Mesenchymal stem cell (in vitro differentiated cells and primary cell): ENCODE results near the gene PTPRN2.

ENCODE experiments used
- DNase-seq: peaks from one replicate; pipeline ENCODE4 v3.0.0-alpha.2; 2013
- H2AFZ ChIP-seq: one replicate; pipeline ENCODE4 v1.6.1; 2013; ENCODE audit warnings: low read depth, mild to moderate bottlenecking, control low read depth, inconsistent platforms, low read length, moderate library complexity
- H2AK5ac ChIP-seq: 2 replicates; pipeline ENCODE4 v1.6.1; 2013; ENCODE audit warnings: low read length, moderate library complexity, mild to moderate bottlenecking, inconsistent platforms; ENCODE audit not compliant: severe bottlenecking
- H2BK120ac ChIP-seq: one replicate; pipeline ENCODE4 v1.6.1; 2013; ENCODE audit warnings: low read depth, mild to moderate bottlenecking, inconsistent platforms, low read length, moderate library complexity
- H2BK12ac ChIP-seq, 2 experiments: one replicate each; pipeline ENCODE4 v1.6.1; 2013; ENCODE audit warnings: inconsistent platforms in 2 of 2, low read length in 2 of 2, mild to moderate bottlenecking in 2 of 2, moderate library complexity in 2 of 2, control low read depth in 1 of 2
- H2BK15ac ChIP-seq: one replicate; pipeline ENCODE4 v1.6.1; 2013; ENCODE audit warnings: mild to moderate bottlenecking, low read depth, inconsistent platforms; ENCODE audit not compliant: poor library complexity, severe bottlenecking
- H2BK5ac ChIP-seq: 2 replicates; pipeline ENCODE4 v1.6.1; 2013; ENCODE audit warnings: low read depth, mild to moderate bottlenecking, low read length, control low read depth, inconsistent platforms; ENCODE audit not compliant: poor library complexity, severe bottlenecking
- H3K14ac ChIP-seq, 2 experiments: one replicate each; pipeline ENCODE4 v1.6.1; 2013; ENCODE audit warnings: inconsistent platforms in 2 of 2, low read length in 2 of 2, control low read depth in 1 of 2, mild to moderate bottlenecking in 1 of 2, moderate library complexity in 1 of 2
- H3K18ac ChIP-seq, 2 experiments: one replicate each; pipeline ENCODE4 v1.6.1; 2013; ENCODE audit warnings: inconsistent platforms in 2 of 2, low read length in 2 of 2, control low read depth in 1 of 2, low read depth in 1 of 2, mild to moderate bottlenecking in 1 of 2
- H3K23ac ChIP-seq, 2 experiments: one replicate each; pipeline ENCODE4 v1.6.1; 2013; ENCODE audit warnings: inconsistent platforms in 2 of 2, low read length in 2 of 2, mild to moderate bottlenecking in 2 of 2, moderate library complexity in 2 of 2, control low read depth in 1 of 2
- H3K27ac ChIP-seq: 2 replicates; pipeline ENCODE4 v1.5.1; 2013; ENCODE audit warnings: mild to moderate bottlenecking, moderate library complexity, low read length, control low read depth, inconsistent platforms; ENCODE audit not compliant: poor library complexity, severe bottlenecking
- H3K27me3 ChIP-seq, 2 experiments: 2 replicates each; pipeline versions ENCODE4 v1.6.1 to v1.7.0; 2013; ENCODE audit warnings: low read length in 2 of 2, mild to moderate bottlenecking in 2 of 2, moderate library complexity in 2 of 2, control low read depth in 1 of 2, inconsistent platforms in 1 of 2; ENCODE audit not compliant: control insufficient read depth in 1 of 2, insufficient read depth in 1 of 2
- H3K36me3 ChIP-seq, 2 experiments: 2 replicates each; pipeline versions ENCODE4 v1.6.1 to v1.7.0; 2013; ENCODE audit warnings: low read length in 2 of 2, control low read depth in 1 of 2, inconsistent platforms in 1 of 2, low read depth in 1 of 2, mild to moderate bottlenecking in 1 of 2; ENCODE audit not compliant: insufficient read depth in 2 of 2, control insufficient read depth in 1 of 2
- H3K4ac ChIP-seq, 2 experiments: one replicate each; pipeline ENCODE4 v1.6.1; 2013; ENCODE audit warnings: inconsistent platforms in 2 of 2, low read length in 2 of 2, mild to moderate bottlenecking in 2 of 2, moderate library complexity in 2 of 2, control low read depth in 1 of 2, low read depth in 1 of 2
- H3K4me1 ChIP-seq: 2 replicates; pipeline ENCODE4 v1.6.1; 2013; ENCODE audit warnings: low read depth, low read length, control low read depth; ENCODE audit not compliant: control insufficient read depth, insufficient read depth
- H3K4me2 ChIP-seq: 2 replicates; pipeline ENCODE4 v1.6.1; 2013; ENCODE audit warnings: low read length, mild to moderate bottlenecking, inconsistent platforms; ENCODE audit not compliant: poor library complexity, severe bottlenecking
- H3K4me3 ChIP-seq, 2 experiments: 2 replicates each; pipeline versions ENCODE4 v1.5.1 to v1.7.0; 2013; ENCODE audit warnings: low read length in 2 of 2, mild to moderate bottlenecking in 2 of 2, control low read depth in 1 of 2, low read depth in 1 of 2; ENCODE audit not compliant: insufficient read depth in 1 of 2
- H3K79me1 ChIP-seq: replicated peaks from 2 replicates; pipeline ENCODE4 v1.6.1; 2013; ENCODE audit warnings: mild to moderate bottlenecking, control low read depth, low read length, inconsistent platforms; ENCODE audit not compliant: poor library complexity, severe bottlenecking
- H3K9ac ChIP-seq: 2 replicates; pipeline ENCODE4 v1.7.0; 2013; ENCODE audit warnings: mild to moderate bottlenecking, low read length, moderate library complexity
- H3K9me3 ChIP-seq: 2 replicates; pipeline ENCODE4 v1.7.0; 2013; ENCODE audit warnings: mild to moderate bottlenecking, low read length; ENCODE audit not compliant: control insufficient read depth
- H4K8ac ChIP-seq: one replicate; pipeline ENCODE4 v1.6.1; 2013; ENCODE audit warnings: inconsistent platforms, mild to moderate bottlenecking, low read length, moderate library complexity
- H4K91ac ChIP-seq: one replicate; pipeline ENCODE4 v1.6.1; 2013; ENCODE audit warnings: mild to moderate bottlenecking, low read length, inconsistent platforms
- WGBS: methylation state at CpG from one replicate; pipeline ENCODE4 v1.1.7; 2013; ENCODE audit warnings: mixed read lengths; 5-methylcytosine and 5-hydroxymethylcytosine counted together

Gene PTPRN2

DNA sequence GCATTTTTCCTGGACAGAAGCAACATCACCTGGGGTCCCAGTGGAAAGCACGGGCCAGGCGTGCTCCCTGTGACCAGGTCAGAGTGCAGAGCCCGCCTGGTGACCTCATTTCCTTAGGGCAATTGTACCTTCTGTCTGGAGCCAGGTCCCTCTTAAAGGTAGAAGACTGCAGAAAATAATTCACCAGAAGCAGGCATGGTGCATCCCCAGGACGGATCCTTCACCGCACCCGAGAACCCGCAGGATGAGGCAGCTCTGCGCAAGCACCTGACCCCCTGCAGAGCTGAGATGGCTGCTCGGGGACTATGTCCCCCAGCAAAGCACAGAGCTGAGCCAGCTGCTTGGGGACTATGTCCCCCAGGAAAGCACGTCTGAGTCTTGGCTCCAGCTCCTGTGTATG lies 557.6 kb downstream of the PTPRN2 start:
- no peak overlapping the region for H3K18ac ChIP-seq
- no peaks in the 10 kb centered on the region for H3K79me1 ChIP-seq
- no peak overlapping the region for H2AFZ ChIP-seq
- no peak overlapping the region for H4K8ac ChIP-seq
- H2BK5ac ChIP-seq = no peak overlapping the region
- H3K27ac ChIP-seq = no peak overlapping the region
- no peak overlapping the region for H3K4me2 ChIP-seq
- no peak overlapping the region for H3K14ac ChIP-seq
- no peaks in the 10 kb centered on the region for H3K36me3 ChIP-seq
- no peaks in the 10 kb centered on the region for H3K9me3 ChIP-seq
- no peak overlapping the region for H3K23ac ChIP-seq
- H4K91ac ChIP-seq = no peak overlapping the region
- H3K27me3 ChIP-seq = no peaks in the 10 kb centered on the region
- no peak overlapping the region for H3K9ac ChIP-seq
- H3K4me1 ChIP-seq = no peaks in the 10 kb centered on the region
- H2BK15ac ChIP-seq = no peak overlapping the region
- DNase-seq = no peak
- WGBS = 72% methylated on average over 10 of the region's 10 CpGs
- no peak overlapping the region for H2BK120ac ChIP-seq
- H3K4ac ChIP-seq = no peak overlapping the region
- no peak overlapping the region for H2BK12ac ChIP-seq
- no peak overlapping the region for H2AK5ac ChIP-seq
- no peak overlapping the region for H3K4me3 ChIP-seq

DNA sequence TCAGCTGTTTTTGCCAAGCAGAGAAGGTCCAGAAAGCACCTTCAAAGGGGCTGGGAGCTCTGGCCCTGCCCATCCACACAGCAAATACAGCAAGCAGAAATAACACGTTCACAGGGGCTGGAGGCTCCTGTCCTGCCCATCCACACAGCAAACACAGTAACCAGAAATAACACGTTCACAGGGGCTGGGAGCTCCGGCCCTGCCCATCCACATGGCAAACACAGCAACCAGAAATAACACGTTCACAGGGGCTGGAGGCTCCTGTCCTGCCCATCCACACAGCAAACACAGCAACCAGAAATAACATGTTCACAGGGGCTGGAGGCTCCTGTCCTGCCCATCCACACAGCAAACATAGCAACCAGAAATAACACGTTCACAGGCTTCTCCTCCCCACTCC lies 558.1 kb downstream of the PTPRN2 start:
- 58% methylated on average over 4 of the region's 5 CpGs for WGBS

DNA sequence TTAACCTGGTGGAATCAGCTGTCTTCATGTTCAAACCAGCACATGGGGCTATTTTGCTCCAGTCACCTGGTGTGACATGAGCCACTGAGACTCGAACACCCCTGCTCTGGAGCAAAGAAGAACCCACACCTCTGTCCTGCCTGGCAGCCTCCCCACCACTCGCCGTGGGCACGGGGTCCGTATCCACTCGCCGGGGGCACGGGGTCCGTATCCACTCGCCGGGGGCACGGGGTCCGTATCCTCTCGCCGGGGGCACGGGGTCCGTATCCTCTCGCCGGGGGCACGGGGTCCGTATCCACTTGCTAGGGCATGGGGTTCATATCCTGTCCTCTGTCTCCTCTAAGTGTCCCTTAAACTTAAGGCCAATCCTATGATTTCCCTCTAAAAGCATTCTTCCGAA lies 558.7 kb downstream of the PTPRN2 start:
- no peak overlapping the region for H2BK120ac ChIP-seq
- H3K79me1 ChIP-seq = no peaks in the 10 kb centered on the region
- H4K91ac ChIP-seq = no peak overlapping the region
- no peak overlapping the region for H2AK5ac ChIP-seq
- H3K9me3 ChIP-seq = no peaks in the 10 kb centered on the region
- no peaks in the 10 kb centered on the region for H3K36me3 ChIP-seq
- no peak overlapping the region for H2BK12ac ChIP-seq
- no peaks in the 10 kb centered on the region for H3K4me1 ChIP-seq
- H3K27ac ChIP-seq = no peak overlapping the region
- no peak overlapping the region for H3K4me3 ChIP-seq
- H2BK15ac ChIP-seq = no peak overlapping the region
- no peak overlapping the region for H3K4me2 ChIP-seq
- H4K8ac ChIP-seq = no peak overlapping the region
- H2BK5ac ChIP-seq = no peak overlapping the region
- no peak overlapping the region for H2AFZ ChIP-seq
- no peak overlapping the region for H3K4ac ChIP-seq
- no peaks in the 10 kb centered on the region for H3K27me3 ChIP-seq
- DNase-seq = no peak
- no peak overlapping the region for H3K23ac ChIP-seq
- 88% methylated on average over 20 of the region's 22 CpGs for WGBS
- H3K18ac ChIP-seq = no peak overlapping the region
- no peak overlapping the region for H3K9ac ChIP-seq
- no peak overlapping the region for H3K14ac ChIP-seq

More for the DNA sequence above, 558.1 kb downstream of the PTPRN2 start:
- Histone ChIP-seq H2BK120ac (no peak overlapping the region), H3K9me3 (no peaks in the 10 kb centered on the region), H3K79me1 (no peaks in the 10 kb centered on the region), H3K9ac (no peak overlapping the region), H3K36me3 (no peaks in the 10 kb centered on the region), H3K23ac (no peak overlapping the region), H2BK12ac (no peak overlapping the region), H3K4me2 (no peak overlapping the region), H3K27me3 (no peaks in the 10 kb centered on the region), H3K27ac (no peak overlapping the region), H2AK5ac (no peak overlapping the region), H3K18ac (no peak overlapping the region), H4K91ac (no peak overlapping the region), H3K4ac (no peak overlapping the region), H2BK5ac (no peak overlapping the region), H3K14ac (no peak overlapping the region), H2BK15ac (no peak overlapping the region), H3K4me3 (no peak overlapping the region), H2AFZ (no peak overlapping the region), H4K8ac (no peak overlapping the region), H3K4me1 (no peaks in the 10 kb centered on the region)
- DNase-seq = no peak

DNA sequence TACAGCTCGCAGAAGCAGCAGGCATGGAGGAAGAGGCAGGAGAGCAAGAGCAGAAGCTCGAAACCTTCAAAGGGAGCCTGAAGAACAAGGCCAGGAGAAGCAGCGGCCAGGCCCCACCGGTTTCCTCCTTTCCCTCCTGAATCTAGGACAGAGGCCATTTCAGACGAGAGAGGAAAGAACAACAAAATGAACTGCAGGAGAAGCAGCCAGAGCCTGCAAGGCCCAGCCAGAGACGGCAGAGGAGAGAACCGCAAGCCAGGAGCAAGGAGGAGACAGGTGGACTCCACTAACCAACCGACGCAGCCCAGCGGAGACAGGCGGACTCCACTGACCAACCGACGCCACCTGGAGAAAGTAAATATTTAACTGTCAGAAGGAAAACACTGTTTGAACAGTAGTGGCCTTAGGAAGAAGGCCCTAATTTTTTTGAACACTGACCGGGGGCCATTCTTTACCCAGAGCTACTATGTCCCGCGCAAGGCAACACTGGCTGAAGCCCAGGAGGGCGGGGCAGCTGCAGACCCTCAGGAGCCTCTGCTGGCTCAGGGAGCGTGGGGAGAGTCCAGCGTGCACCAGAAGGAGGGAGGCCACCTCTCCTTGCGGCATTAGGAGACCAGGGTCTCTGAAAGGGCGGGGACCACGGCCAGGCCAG lies 559.2 kb downstream of the PTPRN2 start:
- no peak overlapping the region for H2BK120ac ChIP-seq
- no peaks in the 10 kb centered on the region for H3K79me1 ChIP-seq
- no peak overlapping the region for H2AFZ ChIP-seq
- 84% methylated on average over 22 of the region's 22 CpGs for WGBS
- H2BK15ac ChIP-seq = no peak overlapping the region
- H3K27ac ChIP-seq = no peak overlapping the region
- H3K4me3 ChIP-seq = no peak overlapping the region
- H4K8ac ChIP-seq = no peak overlapping the region
- no peaks in the 10 kb centered on the region for H3K27me3 ChIP-seq
- no peak overlapping the region for H3K4me2 ChIP-seq
- no peaks in the 10 kb centered on the region for H3K36me3 ChIP-seq
- H2BK12ac ChIP-seq = no peak overlapping the region
- no peaks in the 10 kb centered on the region for H3K9me3 ChIP-seq
- H3K4me1 ChIP-seq = no peaks in the 10 kb centered on the region
- H3K14ac ChIP-seq = no peak overlapping the region
- H2BK5ac ChIP-seq = no peak overlapping the region
- no peak overlapping the region for H3K4ac ChIP-seq
- no peak overlapping the region for H2AK5ac ChIP-seq
- H3K18ac ChIP-seq = no peak overlapping the region
- no peak for DNase-seq
- no peak overlapping the region for H3K9ac ChIP-seq
- H4K91ac ChIP-seq = no peak overlapping the region
- H3K23ac ChIP-seq = no peak overlapping the region
